NCI-H2081 (cell line): ENCODE measurements around the gene ATCAY.
A peak's percentile ranks its signal among the peaks of the same experiment; 100 is the strongest.
"Not testable (repeated sequence)": the region's sequence is repeated elsewhere in the genome, so short reads cannot be mapped to it uniquely, and the experiment has no call there.

Experiments used
- DNase-seq, 2 experiments: peaks; one replicate each; lab custom pipeline; 2025; lab: John Stamatoyannopoulos, UW

ATCAY gene

DNA sequence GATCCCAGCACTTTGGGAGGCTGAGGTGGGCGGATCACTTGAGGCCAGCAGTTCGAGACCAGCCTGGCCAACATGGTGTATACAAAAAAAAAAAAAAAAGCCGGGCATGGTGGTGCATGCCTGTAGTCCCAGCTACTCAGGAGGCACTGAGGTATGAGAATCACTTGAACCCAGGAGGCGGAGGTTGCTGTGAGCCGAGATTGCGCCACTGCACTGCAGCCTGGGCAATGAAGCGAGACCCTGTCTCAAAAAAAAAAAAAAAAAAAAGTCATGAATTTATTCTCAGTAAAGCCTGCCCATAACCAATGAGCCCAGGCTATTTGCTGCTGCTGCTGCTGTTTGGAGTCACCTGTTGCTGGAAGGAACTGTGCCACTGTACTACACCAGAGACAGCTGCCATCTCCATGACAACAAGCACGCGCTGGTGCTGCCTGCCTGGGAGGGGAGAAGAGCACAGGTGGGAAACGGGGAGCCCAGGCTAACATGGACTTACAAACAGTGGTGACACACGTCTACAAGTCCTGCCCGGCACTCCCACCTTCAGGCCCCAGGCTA lies 23.0 kb upstream of the ATCAY start:
- peak in 1 of 2 experiments; percentile 20 for DNase-seq

DNA sequence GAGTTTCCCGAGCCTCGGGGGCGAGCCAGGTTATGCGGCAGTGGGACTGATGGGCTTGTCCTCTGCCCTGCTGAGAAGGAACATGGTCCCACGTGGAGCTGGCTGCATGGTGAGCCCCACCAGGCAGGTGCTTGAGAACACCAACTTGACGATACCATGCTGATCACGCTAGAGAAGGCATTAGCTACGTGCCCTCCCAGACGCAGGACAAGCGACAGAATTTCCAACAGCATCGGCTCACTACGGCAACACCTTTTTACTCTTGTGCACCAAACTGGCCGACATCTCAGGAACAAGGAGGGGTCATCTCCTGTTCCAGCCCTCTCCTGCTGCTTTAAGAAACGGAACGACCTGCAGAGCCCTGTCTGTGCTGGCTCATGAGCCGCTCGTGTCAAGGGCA lies 20.0 kb upstream of the ATCAY start:
- no peak for DNase-seq

GRCh38 chr19:3862826-3863500 lies 17.5 kb upstream of the ATCAY start:
- no peak for DNase-seq

GRCh38 chr19:3863648-3864047 lies 16.8 kb upstream of the ATCAY start:
- DNase-seq, result no peak

DNA sequence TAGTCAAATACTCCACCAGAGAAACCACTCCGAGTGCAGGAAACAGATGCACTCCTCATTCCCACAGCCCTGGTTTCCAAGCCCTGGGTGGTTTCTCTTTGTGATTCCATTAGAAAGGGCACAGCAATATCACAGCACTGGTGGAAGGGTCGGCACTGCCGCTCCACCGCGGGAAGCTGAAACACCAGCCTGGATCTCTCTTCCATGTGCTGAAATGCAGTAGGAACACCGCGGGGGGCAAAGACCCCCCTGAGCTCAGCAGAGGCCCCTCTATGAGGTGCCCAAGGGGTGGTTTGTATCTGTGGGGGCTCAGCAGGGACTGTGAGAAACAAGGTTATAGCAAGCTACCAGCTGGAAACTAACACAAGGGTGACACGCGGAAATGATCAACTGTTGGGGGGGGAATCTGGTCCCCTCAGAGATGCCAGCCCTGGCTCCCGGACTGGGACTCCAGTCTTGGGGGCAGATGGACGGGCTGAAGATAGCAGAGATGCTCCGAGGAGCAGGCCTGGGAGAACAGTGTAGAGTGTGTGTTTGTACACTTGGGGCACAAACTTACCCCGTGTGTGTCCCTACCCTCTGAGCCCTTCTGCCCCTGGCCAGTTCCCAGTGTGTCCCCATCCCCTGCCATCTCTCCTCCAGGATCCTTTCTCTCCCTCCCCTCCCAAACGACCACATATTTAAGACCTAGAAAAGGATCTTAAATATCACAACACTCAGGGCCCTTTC lies 13.4 kb upstream of the ATCAY start:
- no peak for DNase-seq

GRCh38 chr19:3867971-3868769 lies 12.3 kb upstream of the ATCAY start:
- DNase-seq, result no peak

GRCh38 chr19:3868770-3869456 lies 11.6 kb upstream of the ATCAY start, which contains the start of gene ZFR2:
TSS of gene ZFR2 (minus strand) at chr19:3869038. CDS start at chr19:3869017, 21 bp downstream.
- DNase-seq, result no peak

DNA sequence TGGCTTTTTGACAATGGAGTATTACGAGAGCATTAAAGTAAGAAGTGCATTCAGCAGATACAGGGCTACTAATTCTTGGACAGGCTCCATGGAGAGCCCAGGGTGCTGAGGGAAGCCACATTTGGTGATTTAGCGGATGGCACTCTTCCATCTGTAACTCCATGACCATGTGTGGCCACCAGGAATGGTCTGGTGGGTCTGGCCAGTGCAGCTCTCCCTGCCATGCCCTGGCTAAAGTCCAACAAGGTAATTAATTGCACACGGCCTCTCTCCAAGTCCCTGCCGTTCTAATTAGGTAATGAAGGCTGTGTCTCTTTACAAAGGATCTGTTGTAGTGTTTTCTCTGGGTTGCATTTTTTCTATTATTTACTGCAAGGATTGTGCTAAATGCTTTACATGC lies 7.3 kb upstream of the ATCAY start:
- DNase-seq, result no peak

GRCh38 chr19:3874695-3875094 lies 5.8 kb upstream of the ATCAY start:
- DNase-seq, result not testable (repeated sequence)

GRCh38 chr19:3879656-3880055 lies 829 bp upstream of the ATCAY start:
- DNase-seq, result no peak

- no peak for DNase-seq
Observed at GRCh38 chr19:3881272-3882040, 971 bp downstream of the ATCAY start.

DNA sequence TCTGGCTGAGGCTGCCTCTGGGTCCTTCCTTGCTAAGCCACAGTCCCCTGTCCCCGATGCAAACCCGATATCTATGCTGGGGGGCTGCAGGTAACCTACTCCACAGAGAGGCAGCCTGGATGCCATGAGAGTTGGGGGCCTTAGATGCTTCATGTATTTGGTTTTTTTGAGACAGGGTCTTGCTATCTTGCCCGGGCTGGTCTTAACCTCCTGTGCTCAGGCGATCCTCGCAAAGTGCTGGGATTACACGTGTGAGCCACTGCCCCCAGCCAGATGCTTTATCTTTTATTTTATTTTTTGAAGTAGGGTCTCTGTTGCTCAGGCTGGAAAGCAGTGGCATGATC lies 1.5 kb downstream of the ATCAY start:
- DNase-seq, result no peak

DNA sequence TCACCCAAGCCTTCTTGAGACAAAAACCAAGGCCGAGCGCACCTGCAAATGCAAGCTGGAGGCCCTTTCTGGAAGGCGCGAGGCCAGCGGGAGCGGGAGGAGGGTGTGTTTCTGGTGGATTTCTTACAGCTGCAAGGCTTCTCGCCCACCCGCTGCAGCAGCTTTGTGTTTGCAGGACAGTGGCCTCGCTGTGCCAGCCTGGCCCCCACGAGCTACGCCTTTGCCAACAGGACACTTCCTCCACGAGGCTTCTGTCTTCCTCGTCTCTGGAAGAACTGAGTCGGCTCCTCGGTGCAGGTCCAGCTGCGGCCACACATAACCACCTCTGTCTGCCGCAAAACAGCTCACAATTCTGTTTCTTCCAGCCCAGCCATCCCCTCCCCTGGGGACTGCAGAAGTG lies 10.1 kb downstream of the ATCAY start:
- DNase-seq, result no peak

GRCh38 chr19:3893509-3894179 lies 13.2 kb downstream of the ATCAY start:
- no peak for DNase-seq

- DNase-seq, result not testable (repeated sequence)
Observed at GRCh38 chr19:3894959-3895358, 14.5 kb downstream of the ATCAY start.

GRCh38 chr19:3895788-3896187 lies 15.3 kb downstream of the ATCAY start:
- DNase-seq, result no peak

GRCh38 chr19:3897936-3898335 lies 17.5 kb downstream of the ATCAY start:
- no peak for DNase-seq

DNA sequence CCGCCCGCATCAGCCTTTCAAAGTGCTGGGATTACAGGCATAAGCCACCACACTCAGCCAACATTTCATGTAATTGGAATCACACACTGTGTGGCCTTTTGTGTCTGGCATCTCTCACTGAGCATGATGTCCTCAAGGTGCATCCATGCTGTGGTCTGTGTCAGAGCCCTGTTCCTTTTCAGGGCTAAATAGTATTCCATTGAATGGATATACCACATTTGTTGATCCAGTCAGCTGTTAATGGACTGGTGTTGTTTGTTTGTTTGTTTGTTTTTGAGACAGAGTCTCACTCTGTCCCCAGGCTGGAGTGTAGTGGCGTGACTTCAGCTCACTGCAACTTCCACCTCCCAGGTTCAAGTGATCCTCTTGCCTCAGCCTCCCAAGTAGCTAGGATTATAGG lies 17.9 kb downstream of the ATCAY start:
- DNase-seq, result no peak

GRCh38 chr19:3899531-3900294 lies 19.2 kb downstream of the ATCAY start:
- DNase-seq, result no peak
